GM12874 (cell line): Measurements from ENCODE around the gene CD58.

ENCODE experiments used
- TF ChIP-seq, protein P1 (sequence below): IDR thresholded peaks from 2 replicates; pipeline ENCODE4 v1.5.1; 2011; ENCODE audit warnings: low read depth, mild to moderate bottlenecking, control low read depth, low read length, moderate library complexity; ENCODE audit not compliant: insufficient read depth

The CD58 gene

DNA sequence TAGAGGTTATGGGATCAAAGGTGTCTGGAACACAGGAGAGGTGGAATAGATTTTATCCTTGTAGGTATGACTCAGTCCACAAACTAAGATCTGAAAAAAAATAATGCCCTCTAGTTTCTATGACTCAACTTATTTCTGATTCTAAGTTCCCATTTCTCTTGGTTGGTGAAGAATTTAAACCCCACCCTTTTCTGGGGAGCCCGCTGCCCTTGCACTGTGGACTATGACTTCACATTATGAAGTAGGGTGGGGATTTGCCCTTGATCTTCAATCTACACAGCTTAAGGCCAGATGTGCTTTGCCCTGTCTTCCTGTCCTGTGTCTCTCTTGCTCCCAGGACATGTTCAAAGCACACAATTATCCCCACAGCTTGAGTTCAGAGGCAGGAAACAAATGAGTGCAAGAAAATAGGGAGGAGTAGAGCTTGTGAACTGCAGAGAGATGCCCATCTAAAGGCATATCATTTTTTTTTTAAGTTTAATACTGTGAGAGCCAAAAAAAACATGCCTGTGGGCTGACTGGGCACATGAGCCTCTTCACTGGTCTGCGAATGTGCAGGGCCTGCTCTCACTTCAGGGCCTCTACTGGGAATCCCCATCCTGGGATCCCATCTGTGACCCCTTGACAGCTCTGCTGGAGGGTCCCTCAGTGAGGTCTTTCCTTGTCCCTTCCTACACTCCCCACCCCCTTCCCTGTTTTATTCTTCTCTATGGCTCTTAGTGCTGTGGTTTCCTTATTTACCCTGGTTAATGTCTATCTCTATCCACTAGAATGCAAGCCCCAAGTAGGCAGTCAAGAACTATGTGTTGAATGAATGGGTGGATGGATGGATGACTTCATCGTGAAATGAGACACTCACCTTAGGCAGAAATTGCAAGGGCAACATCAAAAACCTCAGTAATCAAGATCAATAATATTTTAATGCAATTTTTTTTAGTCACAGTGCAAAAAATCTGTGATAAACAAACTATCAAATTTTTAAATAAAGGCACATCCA is 61.5 kb downstream of the CD58 start:
- TF ChIP-seq, protein P1, sequence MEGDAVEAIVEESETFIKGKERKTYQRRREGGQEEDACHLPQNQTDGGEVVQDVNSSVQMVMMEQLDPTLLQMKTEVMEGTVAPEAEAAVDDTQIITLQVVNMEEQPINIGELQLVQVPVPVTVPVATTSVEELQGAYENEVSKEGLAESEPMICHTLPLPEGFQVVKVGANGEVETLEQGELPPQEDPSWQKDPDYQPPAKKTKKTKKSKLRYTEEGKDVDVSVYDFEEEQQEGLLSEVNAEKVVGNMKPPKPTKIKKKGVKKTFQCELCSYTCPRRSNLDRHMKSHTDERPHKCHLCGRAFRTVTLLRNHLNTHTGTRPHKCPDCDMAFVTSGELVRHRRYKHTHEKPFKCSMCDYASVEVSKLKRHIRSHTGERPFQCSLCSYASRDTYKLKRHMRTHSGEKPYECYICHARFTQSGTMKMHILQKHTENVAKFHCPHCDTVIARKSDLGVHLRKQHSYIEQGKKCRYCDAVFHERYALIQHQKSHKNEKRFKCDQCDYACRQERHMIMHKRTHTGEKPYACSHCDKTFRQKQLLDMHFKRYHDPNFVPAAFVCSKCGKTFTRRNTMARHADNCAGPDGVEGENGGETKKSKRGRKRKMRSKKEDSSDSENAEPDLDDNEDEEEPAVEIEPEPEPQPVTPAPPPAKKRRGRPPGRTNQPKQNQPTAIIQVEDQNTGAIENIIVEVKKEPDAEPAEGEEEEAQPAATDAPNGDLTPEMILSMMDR = no peak

DNA sequence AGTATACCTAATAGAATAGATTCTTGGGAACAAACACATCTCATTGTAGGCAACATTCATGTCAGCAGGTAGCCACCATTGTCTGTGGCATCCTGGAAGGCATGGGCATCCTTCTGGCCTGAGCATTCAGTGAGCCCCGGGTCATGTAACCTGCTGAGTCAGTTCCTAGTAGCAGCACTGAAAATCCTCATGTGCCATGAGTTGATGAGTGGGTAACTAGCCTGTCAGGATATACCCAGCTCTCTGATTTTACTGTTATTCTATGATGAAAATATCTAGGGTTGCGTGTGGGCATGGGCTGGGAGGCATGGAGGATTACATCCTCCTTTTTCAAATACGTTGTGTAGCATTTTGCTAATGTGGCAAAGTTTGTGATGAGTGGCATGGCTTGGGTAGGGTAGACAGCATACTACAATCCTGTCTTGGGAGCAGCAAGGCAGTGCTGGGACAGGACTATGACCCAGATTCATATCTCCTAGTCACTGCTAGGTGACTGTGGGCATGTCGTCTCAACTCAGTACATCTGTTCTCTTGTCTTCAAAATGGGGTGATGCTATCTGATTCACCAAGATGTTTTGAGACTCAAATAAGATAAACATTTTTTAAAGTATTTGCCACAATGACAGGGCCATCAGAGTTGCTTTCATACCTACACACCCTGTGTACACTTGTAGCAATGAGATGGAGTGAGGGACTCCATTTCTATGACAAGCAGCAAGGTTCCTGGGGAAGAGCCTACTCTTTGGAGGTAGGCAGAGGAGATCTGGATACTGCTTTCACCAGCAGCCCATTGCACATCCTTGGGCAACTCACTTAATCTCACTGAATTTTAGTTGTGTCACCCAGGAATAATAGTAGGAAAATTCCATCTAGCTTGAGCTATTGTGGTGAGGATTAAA is 62.5 kb downstream of the CD58 start:
- TF ChIP-seq, protein P1 = no peak

DNA sequence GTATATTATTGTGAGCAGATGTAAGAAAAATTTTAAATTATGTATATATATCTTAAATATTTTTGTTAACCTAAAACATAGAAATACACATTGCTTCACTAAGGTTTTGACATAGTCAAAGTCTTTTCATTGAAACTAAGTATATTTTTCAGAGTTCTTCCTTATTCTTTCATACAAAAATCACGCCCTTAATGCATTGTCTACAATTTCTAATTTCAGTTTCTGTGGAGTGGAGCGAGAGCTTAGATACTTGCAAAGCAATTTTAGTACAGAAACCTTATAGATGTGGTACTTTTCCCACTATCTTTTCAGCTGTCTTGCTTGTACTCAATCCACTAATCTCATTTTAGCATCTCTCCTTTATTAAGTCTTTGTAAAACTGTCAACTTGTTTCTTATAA is 63.2 kb downstream of the CD58 start:
- TF ChIP-seq, protein P1 = no peak

DNA sequence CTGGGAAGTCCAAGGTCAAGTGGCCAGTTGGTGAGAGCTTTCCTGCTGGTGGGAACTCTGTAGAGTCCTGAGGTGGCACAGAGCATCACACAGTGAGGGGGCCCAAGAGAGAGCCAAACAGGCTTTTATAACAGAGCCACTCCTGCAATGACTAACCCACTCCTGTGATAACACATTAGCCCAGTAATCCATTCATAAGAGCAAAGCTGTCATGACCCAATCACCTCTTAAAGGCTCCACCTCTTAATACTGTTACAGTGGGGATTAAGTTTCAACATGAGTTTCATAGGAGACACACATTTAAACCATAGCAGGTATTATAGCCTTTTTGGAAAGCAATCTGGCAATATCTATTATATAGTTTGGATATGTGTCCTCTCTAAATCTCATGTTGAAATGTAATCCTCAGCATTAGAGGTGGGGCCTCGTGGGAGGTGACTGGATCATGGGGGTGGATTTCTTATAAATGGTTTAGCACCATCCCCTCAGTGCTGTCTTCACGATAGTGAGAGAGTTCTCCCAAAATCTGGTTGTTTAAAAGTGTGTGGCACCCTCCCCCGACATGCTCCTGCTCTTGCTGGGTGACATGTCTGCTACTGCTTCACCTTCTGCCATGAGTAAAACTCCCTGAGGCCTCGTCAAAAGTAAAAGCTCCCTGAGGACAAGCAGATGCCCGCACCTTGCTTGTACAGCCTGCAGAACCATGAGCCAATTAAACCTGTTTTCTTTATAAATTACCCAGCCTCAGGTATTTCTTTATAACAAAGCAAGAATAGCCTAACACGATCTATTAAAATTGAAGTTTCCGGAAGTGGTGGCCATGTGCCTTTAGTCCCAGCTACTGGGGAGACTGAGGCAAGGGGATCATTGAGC is 64.5 kb downstream of the CD58 start:
- TF ChIP-seq, protein P1 = no peak

DNA sequence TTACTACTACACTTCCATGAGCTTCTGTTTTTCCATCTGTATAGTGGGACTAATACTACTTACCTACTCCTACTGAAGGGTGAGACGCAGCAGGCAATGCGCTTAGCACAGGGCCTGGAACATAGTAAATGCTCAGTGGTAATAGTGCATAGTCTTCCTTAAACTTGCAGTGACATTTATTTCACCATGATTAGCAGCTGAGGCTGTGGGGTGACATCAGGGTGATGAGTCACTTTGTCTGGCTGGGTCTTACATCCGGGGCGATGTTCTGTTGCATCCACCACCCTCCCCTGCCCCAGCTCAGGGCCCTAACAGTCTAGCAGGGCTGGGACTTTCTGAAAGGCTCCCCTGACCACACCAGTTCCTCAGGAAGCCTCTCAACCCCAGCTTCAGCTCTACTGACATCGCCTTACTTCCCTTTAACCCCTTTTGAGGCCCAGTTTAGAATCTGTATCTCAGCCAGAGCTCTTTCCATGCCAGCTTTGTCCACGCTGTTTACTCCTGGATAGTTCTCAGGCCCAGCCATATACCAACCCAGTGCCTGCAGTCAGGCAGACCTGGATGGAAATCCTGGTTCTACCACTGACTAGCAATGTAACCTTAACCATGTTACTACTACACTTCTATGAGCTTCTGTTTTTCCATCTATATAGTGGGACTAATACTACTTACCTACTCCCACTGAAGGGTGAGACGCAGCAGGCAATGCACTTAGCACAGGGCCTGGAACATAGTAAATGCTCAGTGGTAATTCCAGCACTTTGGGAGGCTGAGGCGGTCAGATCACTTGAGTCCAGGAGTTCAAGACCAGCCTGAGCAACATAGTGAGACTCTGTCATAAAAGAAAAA is 66.3 kb downstream of the CD58 start:
- TF ChIP-seq, protein P1 = no peak

DNA sequence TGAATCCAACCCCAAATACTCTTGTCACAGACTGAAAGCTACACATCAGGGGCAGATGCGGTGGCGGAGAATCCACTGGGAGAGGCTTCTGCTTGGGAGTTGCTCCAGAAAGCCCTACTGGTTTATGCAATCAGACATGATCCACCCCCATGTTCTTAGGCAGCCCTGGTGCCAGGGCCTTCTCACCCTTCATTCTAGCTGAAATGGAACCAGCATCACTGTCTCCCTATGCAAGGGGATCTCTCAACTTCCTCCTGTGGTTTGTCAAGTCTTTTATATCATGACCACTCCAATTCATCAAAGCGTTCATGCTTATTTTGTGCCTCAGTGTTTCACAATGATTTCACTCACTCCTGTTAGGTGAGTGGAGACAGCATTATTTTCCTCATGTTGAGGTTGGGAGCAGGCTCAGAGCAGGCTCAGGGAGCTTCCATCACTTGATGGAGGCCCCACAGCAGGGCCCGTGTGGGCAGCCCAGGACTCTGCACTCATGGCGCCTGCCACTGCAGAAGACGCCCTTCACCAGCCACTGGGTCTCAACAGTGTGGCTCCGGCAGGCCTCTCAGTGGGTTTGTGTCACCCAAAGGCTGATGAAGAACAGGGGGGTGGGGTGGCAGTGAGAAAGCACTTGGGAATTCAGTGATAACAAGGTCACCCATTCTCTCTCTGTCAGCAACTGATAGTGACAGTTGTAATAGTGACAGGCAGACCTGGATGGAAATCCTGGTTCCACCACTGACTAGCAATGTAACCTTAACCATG is 67.1 kb downstream of the CD58 start:
- TF ChIP-seq, protein P1 = no peak
